ENCODE data around the gene CRAMP1. TPM values are rescaled to one million over a fixed set of nuclear protein-coding genes. Genes with fewer than 3 reads are reported as not detected.

The CRAMP1 gene
- total RNA-seq, 1 donor from 2014 or later: 6.9 TPM

- DNase-seq (ENCODE audit: low spot score) (no peak), ATAC-seq (no peak)
Observed at GRCh38 chr16:1631230-1631629, 19.1 kb downstream of the CRAMP1 start.

GRCh38 chr16:1631931-1632637 is 19.9 kb downstream of the CRAMP1 start:
- DNase-seq (ENCODE audit: low spot score): no peak

DNA sequence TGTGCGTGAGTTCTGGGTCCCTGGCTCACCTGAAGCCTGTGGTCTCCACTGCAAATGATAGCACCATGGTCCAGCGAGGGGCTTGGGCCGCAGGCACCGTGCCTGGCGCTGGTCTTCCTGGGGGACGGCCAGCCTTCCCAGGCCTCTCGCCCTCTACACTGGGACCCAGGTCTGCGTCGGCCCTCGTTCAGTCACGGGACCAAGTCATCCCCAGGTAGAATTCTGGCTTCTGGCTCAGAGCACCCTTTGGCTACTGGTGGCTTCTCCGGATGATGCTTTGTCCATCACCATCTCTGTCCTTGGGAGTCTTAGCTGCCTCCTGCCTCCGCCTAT is 20.4 kb downstream of the CRAMP1 start:
- DNase-seq (ENCODE audit: low spot score): no peak
- ATAC-seq: no peak

More at GRCh38 chr16:1631931-1632637, 19.9 kb downstream of the CRAMP1 start:
- no peak for ATAC-seq

DNA sequence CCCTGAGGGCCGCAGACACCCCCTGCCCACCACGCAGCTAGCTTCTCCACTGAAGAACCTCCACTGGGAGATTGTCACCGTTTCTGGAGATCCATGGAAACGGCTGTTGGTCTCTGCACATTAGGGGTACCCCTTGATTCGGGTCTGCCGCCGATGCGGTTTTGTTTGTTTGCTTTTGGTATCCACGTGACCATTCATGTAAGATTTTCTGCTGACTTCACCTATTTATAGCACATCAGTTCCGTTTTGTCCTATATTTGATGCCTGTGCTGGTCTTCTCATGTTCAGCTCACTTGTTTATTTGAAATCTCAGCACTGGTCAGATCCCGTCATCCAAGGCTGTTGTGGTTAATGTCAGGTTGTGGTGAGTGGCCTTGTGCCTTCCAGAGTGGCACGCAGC is 21.1 kb downstream of the CRAMP1 start:
- ATAC-seq (no peak), DNase-seq (ENCODE audit: low spot score) (no peak)

GRCh38 chr16:1634541-1634940 is 22.4 kb downstream of the CRAMP1 start:
- ATAC-seq (no peak), DNase-seq (ENCODE audit: low spot score) (no peak)

DNA sequence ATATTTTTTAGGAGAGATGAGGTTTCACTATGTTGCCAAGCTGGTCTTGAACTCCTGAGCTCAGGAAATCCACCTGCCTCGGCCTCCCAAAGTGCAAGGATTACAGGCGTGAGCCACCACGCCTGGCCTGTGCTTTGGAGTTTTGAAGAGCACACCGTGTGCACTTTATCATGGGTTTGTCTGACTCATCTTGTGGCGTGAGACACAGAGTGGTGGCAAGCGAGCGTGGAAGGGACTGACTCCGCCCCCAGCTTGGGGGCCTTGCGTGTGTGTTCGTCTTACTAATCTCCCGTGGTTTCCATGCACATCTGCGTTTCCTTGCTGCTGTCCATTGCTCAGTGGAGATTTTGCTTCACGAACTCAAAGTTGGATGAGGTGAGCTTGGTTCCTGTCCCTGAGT is 22.9 kb downstream of the CRAMP1 start:
- ATAC-seq (no peak), DNase-seq (ENCODE audit: low spot score) (no peak)

DNA sequence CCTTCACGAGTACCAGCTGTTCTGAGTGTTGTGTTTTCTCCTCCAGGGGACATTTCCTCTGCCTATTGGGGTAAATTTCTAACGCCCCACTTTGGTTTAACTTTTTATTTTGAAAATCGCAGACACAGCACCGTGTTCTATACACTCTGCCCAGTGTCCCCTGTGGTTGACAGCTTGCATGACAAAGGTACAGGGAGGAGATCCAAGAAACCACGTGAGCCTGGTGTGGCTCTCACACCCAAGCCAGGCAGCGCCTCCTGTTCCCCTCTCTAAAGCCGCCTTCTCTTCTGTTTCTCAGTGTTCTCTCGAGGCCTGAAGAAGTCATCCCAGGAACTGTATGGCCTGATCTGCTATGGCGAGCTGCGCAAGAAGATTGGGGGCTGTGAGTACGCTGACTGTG is 25.4 kb downstream of the CRAMP1 start:
- DNase-seq (ENCODE audit: low spot score) (no peak), ATAC-seq (no peak)

DNA sequence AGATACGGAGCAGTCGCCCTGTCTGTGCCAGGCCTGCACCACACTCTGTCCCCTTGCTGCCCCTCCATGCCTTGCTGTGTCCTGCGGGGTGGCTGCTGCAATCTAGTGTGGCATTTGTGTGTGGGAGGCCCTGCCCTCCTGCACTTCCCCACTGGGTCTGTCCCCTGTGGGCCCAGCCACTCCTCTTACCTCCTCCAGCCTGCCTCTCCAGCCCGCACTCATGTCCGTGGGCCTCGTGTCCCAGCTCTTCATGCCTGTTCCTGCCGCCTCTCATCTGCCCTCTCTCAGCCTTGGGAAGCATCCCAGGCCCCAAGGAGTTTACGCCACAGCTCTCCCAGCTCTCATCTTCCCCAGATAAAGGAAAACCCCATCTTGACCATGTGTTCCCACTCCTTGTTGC is 26.6 kb downstream of the CRAMP1 start:
- no peak for DNase-seq (ENCODE audit: low spot score)

DNA sequence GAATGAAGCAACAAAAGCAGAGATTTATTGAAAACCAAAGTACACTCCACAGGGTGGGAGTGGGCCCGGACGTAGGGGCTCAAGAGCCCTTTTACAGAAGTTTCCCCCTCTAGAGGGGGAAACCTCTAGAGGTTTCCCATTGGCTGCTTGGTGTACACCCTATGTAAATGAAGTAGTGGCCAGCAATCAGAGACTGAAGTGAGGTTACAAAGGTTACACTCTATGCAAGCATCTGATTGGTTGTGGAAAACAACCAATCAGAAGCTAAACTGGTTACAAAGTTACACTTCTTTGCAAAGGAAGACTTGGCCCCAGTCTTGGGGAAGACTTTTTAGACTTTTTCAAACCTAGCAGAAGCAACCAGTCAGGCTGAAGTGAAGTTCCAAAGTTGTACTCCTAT is 27.1 kb downstream of the CRAMP1 start:
- DNase-seq (ENCODE audit: low spot score): no peak

More for the DNA sequence above, 26.6 kb downstream of the CRAMP1 start:
- no peak for ATAC-seq

DNA sequence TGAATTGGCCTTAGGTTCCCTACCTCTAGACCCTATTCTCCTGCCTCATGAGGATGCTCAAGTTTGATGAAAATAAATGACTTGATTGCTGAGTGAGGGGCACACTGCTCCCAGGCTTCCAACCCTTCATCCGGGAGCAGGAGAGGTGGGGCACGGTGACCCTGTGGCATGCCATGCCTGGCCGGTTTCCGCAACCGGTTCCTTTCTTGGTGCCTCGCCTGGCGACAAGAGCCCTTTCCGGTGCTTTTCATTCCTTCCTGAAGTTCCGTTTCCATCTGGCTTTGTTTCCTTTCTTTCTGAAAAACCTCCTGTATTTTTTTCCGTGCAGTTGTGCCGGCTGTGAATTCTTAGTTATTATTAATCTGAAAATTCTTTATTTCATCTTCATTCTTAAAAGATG is 27.7 kb downstream of the CRAMP1 start:
- no peak for ATAC-seq
- no peak for DNase-seq (ENCODE audit: low spot score)

More for the DNA sequence above, 27.1 kb downstream of the CRAMP1 start:
- no peak for ATAC-seq

DNA sequence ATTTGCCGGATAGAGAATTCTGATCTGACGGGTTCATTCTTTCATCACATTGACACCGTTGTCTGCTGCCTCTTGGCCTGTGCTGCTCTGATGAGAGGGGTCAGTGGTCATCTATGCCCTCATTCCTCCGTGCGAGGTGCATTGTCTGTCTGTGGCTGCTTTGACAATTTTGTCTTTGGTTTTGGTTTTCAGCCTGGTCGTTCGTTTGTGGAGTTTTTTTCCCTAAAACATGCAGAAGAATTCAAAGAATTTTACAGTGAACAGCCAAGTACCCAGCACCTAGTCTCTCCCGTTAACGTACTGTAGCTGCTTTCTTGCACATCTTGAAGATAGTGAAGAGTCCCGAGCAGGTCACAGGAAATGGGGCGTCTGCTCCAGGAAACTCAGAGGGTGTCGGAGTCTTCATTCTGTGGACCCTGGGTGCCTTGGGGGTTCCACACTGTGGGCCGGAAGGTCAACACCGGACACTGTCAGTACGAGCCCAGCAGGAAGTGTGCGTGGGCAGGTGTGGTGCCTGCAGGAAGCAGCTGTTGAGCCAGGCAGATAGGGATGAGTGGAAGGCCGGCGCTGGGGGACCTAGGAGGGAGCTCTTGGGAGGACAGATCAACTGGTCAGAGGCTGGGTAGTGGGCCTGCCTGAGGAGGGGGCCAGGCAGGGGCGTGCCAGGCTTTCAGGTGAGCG is 28.2 kb downstream of the CRAMP1 start:
- DNase-seq (ENCODE audit: low spot score): no peak

DNA sequence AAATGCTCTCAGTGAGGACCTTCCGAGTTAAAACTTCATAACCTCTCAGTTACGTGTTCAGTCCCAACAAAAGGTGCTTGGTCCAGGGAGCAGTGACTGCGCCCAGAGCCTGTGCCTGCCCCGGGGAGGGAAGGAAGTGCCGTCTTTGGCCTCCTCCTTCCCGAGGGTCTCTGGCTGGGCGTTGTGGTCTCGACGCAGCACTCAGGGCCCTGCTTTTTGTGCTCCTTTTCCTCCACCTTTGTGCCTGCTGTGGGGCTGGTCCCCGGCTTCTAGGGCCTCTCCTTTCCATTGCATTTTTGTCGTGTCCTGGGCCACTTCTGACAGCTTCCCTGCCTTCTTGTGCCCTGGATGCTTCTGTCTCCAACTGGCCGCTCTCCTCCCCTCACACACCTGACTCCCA is 29.1 kb downstream of the CRAMP1 start:
- DNase-seq (ENCODE audit: low spot score): no peak
- no peak for ATAC-seq

More for the DNA sequence above, 28.2 kb downstream of the CRAMP1 start:
- ATAC-seq: no peak

DNA sequence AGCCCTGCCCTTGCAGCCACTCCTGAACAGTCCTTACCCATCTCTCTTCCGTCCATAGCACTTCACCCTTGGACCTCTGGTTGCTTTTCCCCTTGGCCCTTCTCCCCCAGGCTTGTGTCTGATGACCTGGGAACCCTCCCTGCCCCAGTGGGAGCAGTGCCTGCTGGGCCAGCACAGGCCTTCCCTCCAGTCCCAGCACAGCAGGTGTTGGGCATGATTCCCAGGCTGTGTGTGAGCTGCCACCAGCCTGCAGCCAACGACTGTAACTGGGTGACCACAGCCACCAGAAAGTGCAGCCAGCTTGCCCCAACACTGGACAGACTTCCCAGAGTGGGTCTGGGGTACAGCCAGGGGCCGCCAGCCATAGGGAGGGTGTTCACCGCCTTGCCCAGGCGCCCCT is 30.0 kb downstream of the CRAMP1 start:
- ATAC-seq (peak; percentile 72), DNase-seq (ENCODE audit: low spot score) (no peak)

DNA sequence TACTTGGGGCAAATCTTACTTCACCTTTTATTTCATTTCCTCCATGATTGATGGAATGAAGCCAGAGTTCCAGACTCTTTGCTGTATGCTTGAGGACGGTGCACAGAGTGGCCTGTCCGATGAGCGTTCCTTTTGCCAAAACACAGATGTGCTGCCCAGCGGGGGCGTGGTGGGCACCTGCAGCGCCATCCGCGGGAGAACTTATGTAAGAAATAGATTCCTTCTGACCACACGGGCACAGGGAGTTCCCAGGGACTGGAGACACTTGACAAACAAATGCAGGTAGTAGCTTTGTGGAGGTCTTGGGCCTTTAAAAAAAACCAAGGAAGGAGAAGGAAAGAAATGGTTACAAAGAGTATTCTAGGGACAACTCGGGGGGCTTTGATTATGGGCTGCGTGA is 30.6 kb downstream of the CRAMP1 start:
- no peak for ATAC-seq
- no peak for DNase-seq (ENCODE audit: low spot score)

GRCh38 chr16:1643521-1643920 is 31.4 kb downstream of the CRAMP1 start:
- DNase-seq (ENCODE audit: low spot score): no peak
- ATAC-seq: no peak

- DNase-seq (ENCODE audit: low spot score): no peak
- ATAC-seq: no peak
Observed at GRCh38 chr16:1645914-1646525, 33.9 kb downstream of the CRAMP1 start.

DNA sequence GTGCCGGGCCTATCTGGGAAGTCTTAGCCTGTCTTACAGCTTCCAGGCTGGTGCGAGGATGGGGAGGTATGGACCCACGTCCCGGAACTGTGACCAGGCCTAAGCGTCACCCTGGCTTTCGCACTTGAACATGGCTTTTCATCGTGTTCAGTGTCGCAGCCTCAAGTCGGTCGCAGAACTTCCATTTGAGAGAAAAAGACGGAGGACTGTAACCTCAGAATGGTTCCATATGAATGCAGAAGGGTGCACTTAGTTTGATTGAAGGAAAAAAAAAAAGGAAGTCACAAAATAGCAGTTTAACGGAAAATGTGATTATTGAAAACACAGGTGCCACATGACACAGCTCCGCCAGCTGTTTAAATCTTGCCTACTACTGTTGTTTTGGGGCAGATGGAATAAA is 35.7 kb downstream of the CRAMP1 start:
- DNase-seq (ENCODE audit: low spot score): no peak
- ATAC-seq: no peak

DNA sequence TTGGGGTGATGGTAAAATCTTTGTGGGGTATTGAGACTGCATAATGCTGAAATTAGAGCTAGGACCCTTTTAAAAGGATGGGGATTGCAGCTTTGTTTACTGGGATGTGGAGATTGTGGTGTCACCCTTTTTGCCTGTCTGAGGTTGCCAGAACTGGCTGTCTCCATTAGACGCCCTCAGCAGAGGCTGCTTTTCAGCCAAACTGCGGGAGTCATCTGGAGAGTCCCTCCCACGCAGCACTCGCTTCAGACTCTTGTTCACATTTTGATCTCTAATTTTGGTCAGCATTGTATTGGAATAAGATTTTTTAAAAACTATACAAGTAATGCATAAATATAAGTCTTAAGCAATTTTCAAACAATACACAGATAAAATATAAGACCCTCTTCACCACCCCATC is 38.0 kb downstream of the CRAMP1 start:
- ATAC-seq: no peak
- DNase-seq (ENCODE audit: low spot score): no peak

DNA sequence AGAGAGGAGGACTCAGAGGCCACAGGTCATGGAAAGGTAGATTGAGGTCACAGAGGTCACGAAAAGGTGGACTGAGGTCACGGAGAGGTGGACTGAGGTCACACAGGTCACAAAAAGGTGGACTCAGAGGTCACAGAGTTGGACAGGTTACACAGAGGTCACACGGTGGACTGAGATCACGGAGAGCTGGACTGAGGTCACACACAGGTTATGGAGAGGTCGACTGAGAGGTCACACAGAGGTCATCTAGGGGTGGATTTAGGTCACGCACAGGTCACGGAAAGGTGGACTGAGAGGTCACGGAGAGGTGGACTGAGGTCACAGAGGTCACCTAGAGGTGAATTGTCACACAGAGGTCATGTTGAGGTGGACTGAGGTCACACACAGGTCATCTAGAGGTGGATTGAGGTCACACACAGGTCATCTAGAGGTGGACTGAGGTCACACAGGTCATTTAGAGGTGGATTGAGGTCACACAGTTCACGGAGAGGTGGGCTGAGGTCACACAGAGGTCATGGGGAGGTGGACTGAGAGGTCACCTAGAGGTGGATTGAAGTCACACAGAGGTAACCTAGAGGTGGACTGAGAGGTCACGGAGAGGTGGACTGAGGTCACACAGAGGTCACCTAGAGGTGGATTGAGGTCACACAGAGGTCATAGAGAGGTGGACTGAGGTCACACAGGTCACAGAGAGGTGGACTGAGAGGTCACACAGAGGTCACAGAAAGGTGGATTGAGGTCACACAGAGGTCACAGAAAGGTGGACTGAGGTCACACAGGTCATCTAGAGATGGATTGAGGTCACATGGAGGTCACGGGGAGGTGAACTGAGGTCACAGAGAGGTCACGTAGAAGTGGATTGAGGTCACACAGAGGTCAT is 39.2 kb downstream of the CRAMP1 start:
- ATAC-seq (no peak), DNase-seq (ENCODE audit: low spot score) (no peak)

GRCh38 chr16:1651974-1652312 is 39.8 kb downstream of the CRAMP1 start:
- no peak for DNase-seq (ENCODE audit: low spot score)
- ATAC-seq: no peak

- DNase-seq (ENCODE audit: low spot score): no peak
Observed at GRCh38 chr16:1653023-1653422, 40.9 kb downstream of the CRAMP1 start.

More at GRCh38 chr16:1653023-1653422, 40.9 kb downstream of the CRAMP1 start:
- ATAC-seq: no peak
